AG10803 (cell line): ENCODE measurements around the gene GHDC.
A peak's percentile ranks its signal among the peaks of the same experiment; 100 is the strongest.

ENCODE experiments used
- DNase-seq: peaks from one replicate; pipeline ENCODE4 v3.0.0; 2010; ENCODE audit warnings: low read depth
- H3K4me3 ChIP-seq: 2 replicates; pipeline ENCODE4 v1.5.1; 2011; ENCODE audit warnings: mild to moderate bottlenecking, low read length, control low read depth
- CTCF ChIP-seq: conservative IDR thresholded peaks from 2 replicates; pipeline ENCODE4 v1.5.1; 2011; ENCODE audit warnings: mild to moderate bottlenecking, low read length, control low read depth, inconsistent platforms

GHDC gene

GRCh38 chr17:42184713-42185620 lies 9.3 kb downstream of the GHDC start, which contains the start of gene HCRT:
HCRT (minus strand) TSS chr17:42185452; CDS start chr17:42185365, 87 bp downstream.
- TF ChIP-seq CTCF = no peak
- no peak for DNase-seq
- H3K4me3 ChIP-seq = peak within 1 kb of the TSS; percentile 31; the same call in 1 of the 2 replicates

- TF ChIP-seq CTCF = peak; percentile 46
- peak; percentile 53 for DNase-seq
- H3K4me3 ChIP-seq = peak overlapping the region; percentile 62
These were observed 10.3 kb downstream of the GHDC start for GRCh38 chr17:42183741-42184711.

- H3K4me3 ChIP-seq = peak overlapping the region; percentile 62
- no peak for TF ChIP-seq CTCF
- peak; percentile 6 for DNase-seq
These were observed 11.2 kb downstream of the GHDC start for GRCh38 chr17:42182927-42183734.

GRCh38 chr17:42181851-42182207 lies 12.5 kb downstream of the GHDC start:
- no peak overlapping the region for H3K4me3 ChIP-seq
- no peak for TF ChIP-seq CTCF

GRCh38 chr17:42180922-42181850 lies 13.1 kb downstream of the GHDC start, which contains the start of gene KCNH4:
KCNH4 (minus strand) TSS chr17:42181142; CDS start chr17:42180945, 197 bp downstream.
- peak; percentile 48 for TF ChIP-seq CTCF
- no peak within 1 kb of the TSS; the same call in 1 of the 2 replicates for H3K4me3 ChIP-seq
- DNase-seq = peak; percentile 58

More at GRCh38 chr17:42181851-42182207, 12.5 kb downstream of the GHDC start:
- DNase-seq = no peak
